HCT116 (cell line): ENCODE results near the gene ASCL5. TPM values are rescaled to one million over a fixed set of nuclear protein-coding genes. Genes with fewer than 3 reads are reported as not detected.

Source experiments
- ATAC-seq: fragments of 200-7000 bp; cut with Tn5 transposase; 2 replicates; pipeline ENCODE4 v1.9.1; 2020; ENCODE audit warnings: mild to moderate bottlenecking, moderate library complexity
- BruUV-seq: library from RNA; stranded (reverse); fragments of 400-500 nt; replicated peaks from 2 replicates; lab custom pipeline; 2021; lab: Mats Ljungman, UMichigan
- CTCF ChIA-PET: fragments of 300-600 bp; sonication (Branson Sonifier 250); formaldehyde crosslinking; loops from one replicate; lab custom pipeline; 2021; ENCODE audit warnings: antibody characterized with exemption; lab: Charles Lee
- POLR2A ChIA-PET: fragments of 300-600, 350-600 bp; sonication (Branson Sonifier 250); formaldehyde crosslinking; loops from one replicate; lab custom pipeline; 2021; ENCODE audit warnings: antibody characterized with exemption; lab: Charles Lee
- RAD21 ChIA-PET, 2 experiments: fragments of 300-600 bp; sonication (Branson Sonifier 250); formaldehyde crosslinking; loops; one replicate each; lab custom pipeline; 2023; ENCODE audit warnings: low total read pairs in 2 of 2; ENCODE audit not compliant: uncharacterized antibody in 2 of 2, unreplicated experiment in 2 of 2, low non-redundant PET in 1 of 2; lab: Charles Lee
- DNase-seq: peaks from one replicate; pipeline ENCODE4 v3.0.0-alpha.2; 2010; ENCODE audit warnings: low read depth, low spot score
- H2AFZ ChIP-seq: fragments of 200-600 bp; shearing (Covaris generic), sonication (generic); 2 replicates; pipeline ENCODE4 v1.6.1; 2017; ENCODE audit warnings: low read depth, mixed run types, mixed read lengths, antibody characterized with exemption, low read length; ENCODE audit not compliant: poor library complexity, severe bottlenecking
- H3K27ac ChIP-seq: 2 replicates; pipeline ENCODE4 v1.5.1; 2012; ENCODE audit warnings: low read depth, low read length
- H3K27me3 ChIP-seq: fragments of 200-600 bp; sonication (generic); 2 replicates; pipeline ENCODE4 v1.6.1; 2016; ENCODE audit warnings: mixed run types, low read length, mixed read lengths; ENCODE audit not compliant: insufficient read depth
- H3K36me3 ChIP-seq, 2 experiments: fragments of 200-500 bp in 1 of 2; fragments of 200-600 bp in 1 of 2; sonication (Bioruptor generic) in 1 of 2; sonication (generic) in 1 of 2; 2 replicates each; pipeline versions ENCODE4 v1.5.1 to v1.6.1; 2014 to 2016; ENCODE audit warnings: low read length in 2 of 2, inconsistent platforms in 1 of 2, mixed read lengths in 1 of 2, mixed run types in 1 of 2; ENCODE audit not compliant: insufficient read depth in 2 of 2, control insufficient read depth in 1 of 2
- H3K4me1 ChIP-seq, 2 experiments: fragments of 200-600 bp in 1 of 2; sonication (generic) in 1 of 2; 2 replicates each; pipeline versions ENCODE4 v1.5.1 to v1.6.1; 2012 to 2017; ENCODE audit warnings: low read length in 2 of 2, inconsistent platforms in 1 of 2, mild to moderate bottlenecking in 1 of 2, mixed read lengths in 1 of 2, mixed run types in 1 of 2, moderate library complexity in 1 of 2; ENCODE audit not compliant: insufficient read depth in 2 of 2, control insufficient read depth in 1 of 2
- H3K4me2 ChIP-seq: fragments of 200-600 bp; sonication (generic); 2 replicates; pipeline ENCODE4 v1.6.1; 2017; ENCODE audit warnings: mixed run types, low read length, mixed read lengths
- H3K4me3 ChIP-seq, 2 experiments: fragments of 200-600 bp in 1 of 2; sonication (generic) in 1 of 2; replicated peaks in 1 of 2; 2 replicates each; pipeline ENCODE4 v1.5.1; 2011 to 2016; ENCODE audit warnings: low read length in 2 of 2, control low read depth in 1 of 2, low read depth in 1 of 2, mild to moderate bottlenecking in 1 of 2, mixed read lengths in 1 of 2, mixed run types in 1 of 2
- H3K79me2 ChIP-seq: fragments of 200-600 bp; sonication (generic); 2 replicates; pipeline ENCODE4 v1.6.1; 2017; ENCODE audit warnings: mild to moderate bottlenecking, mixed run types, low read length, moderate library complexity, mixed read lengths; ENCODE audit not compliant: insufficient read depth
- H3K9ac ChIP-seq: fragments of 200-600 bp; sonication (generic); 2 replicates; pipeline ENCODE4 v1.6.1; 2016; ENCODE audit warnings: low read length, mixed read lengths
- H3K9me2 ChIP-seq: fragments of 200-600 bp; sonication (generic), shearing (Covaris generic); 2 replicates; pipeline ENCODE4 v1.6.1; 2017; ENCODE audit warnings: mixed run types, mild to moderate bottlenecking, moderate library complexity; ENCODE audit not compliant: insufficient read depth
- H3K9me3 ChIP-seq, 2 experiments: fragments of 200-500 bp in 1 of 2; fragments of 200-600 bp in 1 of 2; sonication (Bioruptor generic) in 1 of 2; sonication (generic) in 1 of 2; 2 replicates each; pipeline ENCODE4 v1.6.1; 2014 to 2017; ENCODE audit warnings: low read length in 2 of 2, mixed read lengths in 2 of 2, inconsistent platforms in 1 of 2, low read depth in 1 of 2, mild to moderate bottlenecking in 1 of 2, mixed run types in 1 of 2, moderate library complexity in 1 of 2; ENCODE audit not compliant: control insufficient read depth in 1 of 2, insufficient read depth in 1 of 2
- H4K20me1 ChIP-seq: fragments of 200-600 bp; sonication (generic), shearing (Covaris generic); 2 replicates; pipeline ENCODE4 v1.6.1; 2017; ENCODE audit warnings: mixed run types, mild to moderate bottlenecking, moderate library complexity; ENCODE audit not compliant: insufficient read depth
- ATF3 ChIP-seq: IDR thresholded peaks from 2 replicates; pipeline ENCODE4 v1.6.1; 2012
- CTCF ChIP-seq, 3 experiments: fragments of 200-600 bp in 1 of 3; sonication (generic) in 1 of 3; IDR thresholded peaks in 2 of 3; conservative IDR thresholded peaks in 1 of 3; 2 replicates each; pipeline ENCODE4 v1.5.1; 2012 to 2017; ENCODE audit warnings: low read depth in 2 of 3, low read length in 2 of 3, antibody characterized with exemption in 1 of 3, borderline replicate concordance in 1 of 3, control low read depth in 1 of 3, mild to moderate bottlenecking in 1 of 3, mixed read lengths in 1 of 3, mixed run types in 1 of 3, moderate library complexity in 1 of 3; ENCODE audit not compliant: insufficient read depth in 1 of 3
- EGR1 ChIP-seq: IDR thresholded peaks from 2 replicates; pipeline ENCODE4 v1.6.1; 2012; ENCODE audit warnings: low read depth
- EZH2phosphoT487 ChIP-seq: fragments of 200-600 bp; IDR thresholded peaks from 2 replicates; pipeline ENCODE4 v1.6.1; 2018; ENCODE audit warnings: antibody characterized with exemption, borderline replicate concordance
- FOSL1 ChIP-seq: IDR thresholded peaks from 2 replicates; pipeline ENCODE4 v1.6.1; 2012; ENCODE audit warnings: low read depth
- JUND ChIP-seq: IDR thresholded peaks from 2 replicates; pipeline ENCODE4 v1.6.1; 2012
- POLR2A ChIP-seq: IDR thresholded peaks from 2 replicates; pipeline ENCODE4 v1.7.0; 2011; ENCODE audit warnings: borderline replicate concordance; ENCODE audit not compliant: insufficient read depth, insufficient read length; ENCODE audit errors: extremely low read depth
- POLR2AphosphoS5 ChIP-seq: IDR thresholded peaks from 2 replicates; pipeline ENCODE4 v1.6.1; 2011; ENCODE audit warnings: mild to moderate bottlenecking, low read depth, low read length, moderate library complexity
- SP1 ChIP-seq: IDR thresholded peaks from 2 replicates; pipeline ENCODE4 v1.6.1; 2012; ENCODE audit warnings: low read depth
- SRF ChIP-seq: IDR thresholded peaks from 2 replicates; pipeline ENCODE4 v1.6.1; 2012; ENCODE audit warnings: low read depth
- TCF7L2 ChIP-seq: IDR thresholded peaks from 2 replicates; pipeline ENCODE4 v1.7.0; 2011; ENCODE audit warnings: borderline replicate concordance, inconsistent platforms; ENCODE audit not compliant: insufficient read depth, insufficient read length; ENCODE audit errors: extremely low read depth
- ZBTB33 ChIP-seq: IDR thresholded peaks from 2 replicates; pipeline ENCODE4 v1.6.1; 2011; ENCODE audit warnings: mild to moderate bottlenecking, low read length, moderate library complexity; ENCODE audit not compliant: insufficient replicate concordance; ENCODE audit errors: extremely low read depth
- ZFX ChIP-seq: fragments of 450-650 bp; IDR thresholded peaks from 2 replicates; pipeline ENCODE4 v1.6.1; 2017
- ZNF274 ChIP-seq: fragments of 200-500 bp; sonication (Bioruptor generic); IDR thresholded peaks from 2 replicates; pipeline ENCODE4 v1.6.1; 2014; ENCODE audit warnings: mild to moderate bottlenecking, low read depth, low read length, inconsistent platforms
- intact Hi-C: fragments of 100-400 bp; cut with micrococcal nuclease; formaldehyde crosslinking; loops from 2 replicates; pipeline ENCODE4 v1.10.0; 2022
- total RNA-seq: library from RNA; stranded (reverse); gene quantifications from one replicate; pipeline ENCODE4 v1.2.1, GENCODE V29; 2021; ENCODE audit not compliant: unreplicated experiment

The ASCL5 gene
- total RNA-seq, 1 experiment from 2014 or later, result 0.15 TPM

GRCh38 chr1:201127755-201128455 lies 921 bp upstream of the ASCL5 start:
- no peak for DNase-seq
- Histone ChIP-seq H3K79me2 (no peaks in the 10 kb centered on the region), H3K27me3 (peaks cover 17% of the 10 kb centered on the region; the same call in 1 of the 2 replicates), H3K4me1 (peaks cover 13 to 25% of the 10 kb centered on the region in 2 experiments), H3K9me2 (no peaks in the 10 kb centered on the region), H3K9ac (no peak overlapping the region; the same call in 1 of the 2 replicates)
- no peak for ATAC-seq
- TF ChIP-seq EZH2phosphoT487 (no peak), CTCF (IDR thresholded peaks at IDR 0.05 in 2 of 3, conservative IDR thresholded peaks at IDR 0.05 in 1 of 3; ENCODE audit: borderline replicate concordance in 1 of 3, insufficient read depth in 1 of 3, low read depth in 2 of 3, low read length in 2 of 3) (no peak), ZNF274 (no peak), JUND (no peak)
- TF ChIP-seq, all 23 proteins: peak for 0
- Histone ChIP-seq H3K27ac (no peak overlapping the region; the same call in 1 of the 2 replicates), H2AFZ (no peak overlapping the region), H3K9me3 (no peaks in the 10 kb centered on the region), H4K20me1 (no peaks in the 10 kb centered on the region), H3K36me3 (no peaks in the 10 kb centered on the region), H3K4me3 (no peak overlapping the region), H3K4me2 (peak overlapping the region; percentile 85)
- ChIA-PET CTCF (interaction anchor here (1.0 to 2.4 kb wide), 5 partner anchors 9 to 87 kb away, joined by 3 to 8 read pairs (median 4); no protein-coding TSS in a partner anchor), POLR2A (interaction anchor here (0.6 kb wide), 1 partner anchor 619 kb away, joined by 3 read pairs; no protein-coding TSS in a partner anchor), RAD21 (no interaction called here)
- intact Hi-C loops, result loop anchor here (2.0 kb wide), 1 partner anchor 43 kb away; no protein-coding TSS in a partner anchor
- BruUV-seq, result no TSS peak

- Histone ChIP-seq H3K79me2 (no peaks in the 10 kb centered on the region), H4K20me1 (no peaks in the 10 kb centered on the region), H3K27ac (peak overlapping the region; percentile 42; the same call in 1 of the 2 replicates), H3K9ac (peak overlapping the region; percentile 43; the same call in 1 of the 2 replicates), H3K4me3 (peak overlapping the region; percentile 28 to 55), H3K9me2 (no peaks in the 10 kb centered on the region), H3K4me2 (peak overlapping the region; percentile 85), H3K36me3 (no peaks in the 10 kb centered on the region), H2AFZ (peak overlapping the region; percentile 38), H3K4me1 (peaks cover 13 to 30% of the 10 kb centered on the region in 2 experiments), H3K9me3 (no peaks in the 10 kb centered on the region), H3K27me3 (peaks cover 17% of the 10 kb centered on the region; the same call in 1 of the 2 replicates)
- DNase-seq (no peak), ATAC-seq (no peak)
- RAD21 ChIA-PET, result interaction anchor here in 1 of 2 experiments (0.6 kb wide), 1 partner anchor 28 kb away, joined by 4 read pairs; the partner anchor contains the start of gene TMEM9
- POLR2A ChIA-PET, result interaction anchor here (1.1 kb wide), 1 partner anchor 12 kb away, joined by 3 read pairs; no protein-coding TSS in a partner anchor
- CTCF ChIA-PET, result interaction anchor here (0.8 to 1.8 kb wide), 7 partner anchors 13 to 222 kb away, joined by 3 to 7 read pairs (median 4); partner anchors contain the start of gene TMEM9
- intact Hi-C loops, result loop anchor here (2.0 kb wide), 1 partner anchor 44 kb away; no protein-coding TSS in a partner anchor
- no TSS peak for BruUV-seq
- TF ChIP-seq ZBTB33, result no peak
- no peak for TF ChIP-seq TCF7L2
- TF ChIP-seq ATF3, result no peak
- TF ChIP-seq ZNF274, result no peak
- no peak for TF ChIP-seq POLR2AphosphoS5
- TF ChIP-seq SRF, result no peak
- no peak for TF ChIP-seq FOSL1
- TF ChIP-seq POLR2A, result no peak
- no peak for TF ChIP-seq ZFX
- no peak for TF ChIP-seq EGR1
- TF ChIP-seq SP1, result no peak
- TF ChIP-seq JUND, result no peak
Observed at GRCh38 chr1:201126463-201126831, 537 bp downstream of the ASCL5 start.
